ENCODE results near the gene EMSY.
A peak's percentile ranks its signal among the peaks of the same experiment; 100 is the strongest.

EMSY gene

DNA sequence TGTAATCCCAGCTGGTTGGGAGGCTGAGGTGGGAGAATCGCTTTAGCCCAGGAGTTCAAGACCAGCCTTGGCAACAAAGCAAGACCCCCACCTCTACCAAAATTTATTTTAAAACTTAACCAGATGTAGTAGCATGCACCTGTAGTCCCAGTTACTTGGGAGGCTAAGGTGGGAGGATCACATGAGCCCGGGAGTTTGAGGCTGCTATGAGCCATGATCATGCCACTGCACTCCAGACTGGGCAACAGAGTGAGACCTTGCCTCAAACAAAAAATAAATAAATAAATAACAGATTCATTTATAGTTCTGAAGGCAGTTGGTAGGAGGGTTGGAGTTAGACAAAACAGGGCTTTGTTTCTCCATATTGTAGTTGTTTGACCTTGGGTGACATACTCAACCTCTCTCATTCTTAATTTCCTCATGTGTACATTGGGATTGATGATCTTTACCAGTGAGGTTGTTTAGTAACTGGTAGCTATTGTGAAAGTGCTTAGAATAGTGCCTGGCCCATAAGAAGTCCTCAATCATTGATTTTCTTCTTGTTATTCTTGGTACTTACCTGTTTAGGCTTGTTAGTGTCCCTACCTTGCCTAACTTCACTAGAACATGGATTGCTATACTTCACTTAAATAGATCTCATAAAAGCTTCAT is 79.1 kb downstream of the EMSY start:
- FAIRE-seq: no peak

DNA sequence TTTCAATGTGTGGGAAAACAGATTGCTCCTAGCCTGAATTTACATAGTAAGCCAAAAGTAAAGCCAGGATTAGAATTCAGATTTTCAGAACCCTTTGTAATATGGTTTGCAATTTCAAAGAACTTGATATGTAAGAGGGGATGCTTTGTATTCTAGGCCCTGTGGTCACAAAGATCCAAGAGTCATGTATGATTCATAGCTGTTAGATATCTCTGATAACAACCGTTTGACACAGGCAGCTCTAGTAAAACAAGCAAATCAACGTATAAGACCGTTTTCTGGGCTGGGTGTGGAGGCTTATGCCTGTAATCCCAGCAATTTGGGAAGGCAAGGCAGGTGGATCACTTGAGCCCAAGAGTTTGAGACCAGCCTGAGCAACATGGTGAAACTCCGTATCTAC is 79.6 kb downstream of the EMSY start:
- no peak for FAIRE-seq

DNA sequence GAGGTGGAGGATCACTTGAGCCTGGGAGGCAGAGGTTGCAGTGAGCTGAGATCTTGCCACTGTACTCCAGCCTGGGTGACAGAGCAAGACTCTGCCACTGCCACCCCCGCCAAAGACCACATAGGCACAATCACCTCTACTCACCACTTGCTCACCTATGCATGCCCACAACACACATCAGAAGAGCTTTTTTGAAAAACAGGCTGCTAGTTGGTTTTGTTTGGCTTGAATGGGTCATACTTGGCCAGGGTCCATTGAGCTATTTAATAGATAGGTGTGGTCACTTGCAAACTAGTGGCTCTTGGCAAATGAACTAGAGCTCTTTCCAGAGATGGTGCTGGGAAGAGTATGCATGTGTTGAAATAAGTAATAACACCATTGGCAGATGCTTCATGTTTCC is 80.1 kb downstream of the EMSY start:
- FAIRE-seq: no peak

DNA sequence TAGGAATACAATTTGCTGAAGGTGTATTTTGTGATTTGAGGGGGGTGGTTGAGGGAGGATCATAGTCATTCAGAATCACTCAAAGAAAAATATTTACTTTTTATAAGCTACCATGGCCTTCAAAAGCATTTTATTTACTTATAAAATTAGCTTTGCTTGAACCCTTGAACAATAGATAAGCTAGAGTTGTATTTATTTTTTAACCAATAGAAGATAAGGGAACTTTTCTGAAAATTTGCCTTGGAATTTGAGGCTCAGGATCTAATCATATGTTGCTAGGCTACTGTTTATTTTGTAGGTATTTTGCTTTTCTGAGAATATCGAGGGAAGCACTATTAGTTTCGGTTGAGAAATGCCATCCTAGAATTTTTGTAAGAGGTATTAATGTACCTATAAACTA is 82.1 kb downstream of the EMSY start:
- no peak for FAIRE-seq

DNA sequence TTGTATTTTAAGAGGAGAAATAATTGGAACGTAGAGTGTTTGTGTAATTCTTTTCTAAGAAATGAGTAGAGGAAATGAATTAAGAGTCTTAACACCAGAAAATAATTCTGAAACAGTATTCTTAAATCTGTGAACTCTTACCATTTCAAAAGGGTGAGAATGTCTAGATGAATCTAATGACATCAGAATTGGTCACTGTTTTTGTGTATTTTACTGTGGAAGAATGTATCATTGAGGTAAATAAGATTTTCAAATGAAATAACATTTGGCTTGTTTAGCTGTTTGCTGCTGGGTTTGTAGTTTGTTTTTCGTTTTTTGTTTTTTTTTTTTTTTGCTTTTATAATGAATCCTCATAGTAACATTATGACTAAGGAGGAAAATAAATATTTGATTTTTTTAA is 97.6 kb downstream of the EMSY start:
- peak; percentile 31 for FAIRE-seq

DNA sequence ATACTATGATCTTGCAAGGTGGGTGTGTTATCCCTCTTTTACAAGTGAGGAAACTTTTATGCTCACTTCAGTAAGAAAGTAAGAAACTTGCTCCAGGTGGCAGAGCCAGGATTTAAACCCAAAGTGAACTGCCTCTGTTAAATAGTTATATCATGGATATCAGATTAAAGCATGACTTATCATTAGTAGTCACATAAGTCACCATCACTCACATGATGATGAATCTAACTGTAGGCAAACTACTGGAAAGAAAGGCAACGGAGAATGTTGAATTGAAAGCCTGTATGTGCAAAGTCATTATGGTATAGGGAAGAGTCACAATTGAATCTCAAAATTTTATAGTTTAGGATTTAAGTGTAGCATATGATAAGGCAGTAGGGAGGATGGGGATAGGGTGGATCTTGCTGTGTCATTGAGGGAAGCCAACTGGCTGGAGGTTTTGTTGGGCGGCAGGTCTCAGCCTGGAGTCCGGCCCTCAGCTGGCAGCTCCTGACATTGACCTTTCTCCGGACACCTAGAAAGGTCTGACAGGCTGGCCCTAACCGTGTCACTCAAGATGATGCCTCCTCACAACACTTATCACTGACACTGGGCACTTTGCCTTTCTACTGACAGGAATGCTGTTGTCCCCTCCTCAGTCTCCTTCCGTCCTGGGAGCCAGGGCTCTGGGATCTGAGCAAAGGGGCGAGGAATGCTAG is 98.3 kb downstream of the EMSY start:
- FAIRE-seq: no peak

DNA sequence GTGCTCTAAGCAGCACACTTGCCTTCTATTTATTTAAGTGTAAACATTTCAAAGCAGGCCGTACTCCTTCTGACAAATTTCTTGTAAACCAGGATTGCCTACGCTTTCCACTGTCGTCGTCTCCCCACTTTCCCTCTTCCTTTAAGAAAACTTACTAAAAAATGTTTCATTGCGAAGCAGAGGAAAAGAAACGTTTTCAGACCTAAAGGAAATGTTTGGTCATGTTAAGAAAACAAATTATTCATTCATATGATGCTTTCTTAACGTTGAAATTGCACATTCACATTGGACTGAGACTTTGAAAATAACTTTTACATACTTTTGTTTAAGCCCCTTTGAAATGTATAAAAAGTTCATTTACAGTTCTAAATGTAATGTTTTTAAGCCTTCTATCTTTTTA is 106.0 kb downstream of the EMSY start:
- FAIRE-seq: no peak

DNA sequence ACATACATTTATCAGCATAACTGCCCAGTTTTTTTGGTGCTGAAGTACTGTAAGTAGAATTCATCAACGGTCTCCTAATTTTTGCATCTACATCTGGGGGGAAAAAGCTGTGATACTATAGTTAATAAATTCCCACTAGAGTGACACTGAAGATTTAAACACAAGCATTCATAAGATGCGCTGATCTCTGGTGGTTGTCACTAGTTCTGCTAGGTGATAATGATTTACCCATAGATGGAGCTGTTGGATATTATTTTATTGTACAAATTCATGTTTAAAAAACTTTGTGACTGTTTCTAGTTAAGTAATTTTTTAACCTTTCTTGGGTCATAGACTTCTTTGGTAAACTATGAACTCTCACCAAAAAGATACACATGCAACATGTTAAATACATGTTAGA is 106.6 kb downstream of the EMSY start:
- no peak for FAIRE-seq

DNA sequence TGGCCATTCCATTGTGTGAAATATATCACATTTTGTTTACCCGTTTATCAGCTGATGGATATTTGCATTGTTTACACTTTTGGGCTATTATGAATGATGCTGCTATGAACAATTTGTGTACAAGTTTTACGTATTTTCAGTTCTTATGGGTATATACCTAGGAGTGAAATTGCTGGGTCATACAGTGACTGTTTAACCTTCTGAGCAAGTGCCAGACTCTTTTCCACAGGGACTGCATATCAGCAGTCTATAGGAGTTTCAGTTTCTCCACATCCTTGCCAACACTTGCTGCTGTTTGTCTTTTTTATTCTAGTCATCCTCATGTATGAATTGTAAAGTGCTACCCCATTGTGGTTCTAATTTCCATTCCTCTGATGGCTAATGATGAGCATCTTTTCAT is 108.2 kb downstream of the EMSY start:
- FAIRE-seq: no peak

DNA sequence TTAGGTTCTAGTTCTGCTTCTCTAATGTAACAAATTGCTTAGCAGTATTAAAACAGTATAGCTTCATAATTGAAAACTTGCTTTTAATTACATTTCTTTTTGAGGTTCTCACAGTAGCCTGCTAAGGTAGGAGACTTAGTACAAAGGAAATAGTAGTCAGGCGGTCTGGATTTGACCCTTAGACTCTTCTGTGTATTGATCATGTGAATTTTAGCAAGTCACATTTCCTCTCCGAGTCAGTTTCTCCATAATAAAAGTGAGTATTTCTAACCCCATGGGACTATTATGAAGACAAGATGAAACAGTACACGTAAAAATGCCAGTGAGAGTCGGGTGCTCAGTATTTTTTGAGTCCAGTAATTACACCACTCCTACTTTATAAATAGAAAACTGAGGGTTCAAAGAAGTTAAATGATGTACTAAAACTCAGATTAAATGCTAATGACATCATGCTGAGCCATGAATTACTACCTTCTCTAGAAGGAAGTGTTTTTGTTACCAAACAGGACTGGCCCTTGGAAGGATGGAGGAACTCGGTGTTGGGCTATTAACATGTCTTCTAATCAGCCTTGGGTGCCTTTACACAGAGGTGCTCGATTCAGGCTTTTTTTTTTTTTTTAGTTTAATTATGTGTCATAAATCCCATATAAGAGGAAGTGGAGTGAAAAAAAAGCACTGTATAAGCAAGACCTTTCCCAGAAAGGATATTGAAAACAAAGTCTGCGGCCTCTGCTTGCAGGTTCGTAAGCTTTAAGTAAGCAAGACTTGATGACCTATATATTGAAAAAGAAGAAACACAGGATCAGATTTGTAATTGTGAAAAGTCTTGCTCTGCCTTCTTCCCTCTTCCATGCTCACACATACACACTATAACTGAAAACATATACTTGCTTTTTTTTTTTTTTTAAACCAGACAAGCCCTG is 109.0 kb downstream of the EMSY start:
- no peak for FAIRE-seq

DNA sequence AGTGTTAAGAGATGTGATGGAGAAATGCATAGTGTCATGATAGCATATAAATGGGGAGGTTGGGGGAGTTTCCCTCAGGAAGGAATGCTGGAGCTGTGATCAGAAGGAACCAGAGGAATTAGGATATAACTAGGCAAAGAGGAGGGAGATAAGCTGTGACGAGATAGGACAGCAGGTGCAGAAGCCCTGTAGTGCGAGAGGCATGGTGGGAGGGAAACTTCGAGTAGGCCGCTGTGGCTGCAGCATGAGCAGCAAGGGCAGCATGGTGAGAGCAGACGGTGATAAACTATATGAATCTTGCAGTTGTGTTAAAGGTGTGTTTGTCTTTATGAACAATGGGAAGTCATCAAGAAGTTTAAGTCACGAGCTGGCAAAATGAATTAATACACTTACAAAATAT is 109.9 kb downstream of the EMSY start:
- FAIRE-seq: no peak

DNA sequence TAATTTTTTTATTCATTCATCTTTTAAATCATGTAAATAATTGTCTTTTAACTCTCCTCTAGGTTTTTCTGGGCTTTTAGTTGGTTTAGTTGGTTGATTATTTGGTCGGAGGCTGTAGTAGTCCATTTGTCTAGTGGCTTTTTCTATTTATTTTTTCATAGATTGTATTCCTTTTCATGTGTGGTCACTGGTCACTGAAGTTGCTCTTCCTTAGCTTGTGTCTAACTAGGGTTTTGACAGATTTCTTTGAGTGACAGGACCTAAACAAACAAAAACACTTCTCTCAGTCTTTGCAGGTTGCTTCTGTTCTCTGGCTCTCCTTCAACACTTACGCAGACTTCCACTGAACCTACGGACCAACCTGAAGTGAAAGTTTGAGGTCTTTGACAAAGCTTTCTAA is 112.6 kb downstream of the EMSY start:
- FAIRE-seq: no peak

DNA sequence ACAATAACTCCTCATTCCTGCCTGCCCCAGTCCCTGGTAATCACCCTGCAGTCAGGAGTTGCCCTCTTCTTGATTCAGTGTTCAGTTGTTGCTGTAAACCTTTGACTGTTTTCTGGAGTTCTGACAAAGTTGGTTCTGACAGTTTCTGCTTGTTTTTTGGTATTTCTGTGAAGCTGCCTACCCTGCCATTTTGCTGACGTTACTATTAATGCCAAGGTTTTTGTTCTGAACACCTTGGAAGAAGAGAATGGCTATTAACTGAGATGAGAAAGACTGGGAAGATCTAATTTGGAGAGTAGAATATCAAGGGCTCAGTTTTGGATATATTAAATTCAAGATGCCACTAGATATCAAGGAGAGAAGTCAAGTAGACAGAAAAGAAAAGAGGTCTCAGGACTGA is 113.7 kb downstream of the EMSY start:
- FAIRE-seq: no peak

DNA sequence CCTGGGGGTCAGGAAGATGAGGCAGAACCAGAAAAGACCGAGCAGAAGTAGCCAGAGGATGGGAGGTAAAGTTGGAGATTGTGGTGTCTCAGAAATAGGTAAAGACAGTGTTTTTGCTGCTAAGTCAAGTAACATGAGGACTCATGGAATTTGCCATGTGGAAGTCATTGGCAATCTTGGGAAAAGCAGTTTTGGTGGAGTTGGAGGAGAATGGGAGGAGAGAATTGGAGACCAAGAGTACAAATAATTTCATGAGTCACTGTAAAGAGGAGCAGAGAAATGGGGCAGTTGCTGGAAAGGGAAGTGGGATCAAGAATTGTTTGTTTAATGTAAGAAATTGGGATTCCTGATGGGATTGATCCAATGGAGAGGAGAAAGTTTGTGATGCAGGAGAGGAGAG is 114.1 kb downstream of the EMSY start:
- FAIRE-seq: no peak

DNA sequence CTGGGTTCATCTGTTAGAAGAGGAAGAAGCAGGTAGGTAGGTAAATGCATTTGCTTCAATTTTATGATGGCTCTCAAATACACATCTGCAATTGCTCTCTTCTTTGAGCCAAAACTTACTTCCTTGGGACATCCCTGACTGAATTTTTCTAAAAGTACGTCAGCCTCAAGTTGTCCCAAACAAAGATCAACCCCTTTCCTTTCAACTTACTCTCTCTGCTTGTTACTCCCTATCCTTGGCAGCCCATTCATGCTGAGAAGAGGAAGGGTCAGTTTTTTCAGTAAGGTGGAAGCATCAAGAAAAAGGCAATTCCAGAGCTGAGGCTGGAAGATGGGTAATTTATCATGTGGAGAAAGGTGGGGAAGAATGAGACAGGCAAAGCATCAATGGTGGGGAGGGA is 114.5 kb downstream of the EMSY start:
- no peak for FAIRE-seq

DNA sequence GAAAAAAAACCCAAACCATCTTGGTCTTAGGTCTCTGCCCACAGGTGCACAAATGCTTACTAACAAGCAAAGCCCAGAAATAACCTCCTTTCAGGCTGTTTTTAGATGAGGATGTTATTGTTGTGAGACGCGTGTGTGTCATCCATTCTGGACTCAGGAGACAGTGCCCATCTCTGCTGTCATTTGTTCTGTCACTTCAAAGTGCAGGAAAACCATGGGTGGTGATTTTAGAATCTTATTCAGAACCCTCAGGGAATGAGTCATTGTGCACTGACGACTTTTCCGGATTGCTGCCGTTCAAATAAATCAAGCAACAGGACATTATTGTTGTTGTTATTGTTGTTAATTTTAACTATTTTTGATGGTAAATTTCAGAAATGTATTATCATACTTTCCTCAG is 115.4 kb downstream of the EMSY start:
- FAIRE-seq: no peak

DNA sequence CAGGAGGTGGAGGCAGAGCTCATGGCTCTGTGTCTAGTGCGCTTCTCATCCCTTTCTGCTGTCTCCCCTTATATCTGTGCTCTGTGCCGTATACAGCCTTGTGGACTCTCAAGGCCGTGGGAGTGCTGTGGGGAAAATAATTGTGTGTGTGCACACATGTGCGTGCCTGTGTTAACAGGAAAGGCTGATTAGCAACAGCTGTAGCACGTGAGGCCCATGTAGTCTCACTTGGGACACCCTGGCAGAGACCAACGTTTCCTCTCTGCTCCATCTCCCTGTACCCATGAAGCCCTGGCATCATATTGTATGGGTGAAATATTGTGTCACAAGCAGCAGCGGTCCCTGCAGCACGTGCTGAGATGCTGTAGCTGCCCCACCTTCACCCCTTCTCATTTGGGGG is 116.4 kb downstream of the EMSY start:
- no peak for FAIRE-seq

DNA sequence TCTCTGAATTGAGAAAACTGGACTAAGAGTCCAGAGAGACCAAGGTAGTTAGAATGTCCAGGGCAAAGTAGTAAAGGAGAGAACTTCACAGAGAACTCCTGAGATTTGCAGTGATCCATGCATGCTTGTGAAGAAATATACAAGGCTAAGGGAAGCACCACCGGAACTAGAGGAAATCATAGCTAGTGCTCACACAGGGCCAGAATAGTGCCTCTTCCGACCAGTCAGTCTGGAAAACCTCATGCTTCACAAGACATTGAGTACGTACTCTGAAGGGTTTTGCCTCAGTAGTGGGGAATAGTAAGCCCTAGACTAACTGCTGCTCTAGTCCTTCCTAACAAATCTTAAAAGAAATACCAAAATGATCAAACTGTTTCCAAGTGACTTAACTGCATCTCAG is 117.7 kb downstream of the EMSY start:
- no peak for FAIRE-seq

DNA sequence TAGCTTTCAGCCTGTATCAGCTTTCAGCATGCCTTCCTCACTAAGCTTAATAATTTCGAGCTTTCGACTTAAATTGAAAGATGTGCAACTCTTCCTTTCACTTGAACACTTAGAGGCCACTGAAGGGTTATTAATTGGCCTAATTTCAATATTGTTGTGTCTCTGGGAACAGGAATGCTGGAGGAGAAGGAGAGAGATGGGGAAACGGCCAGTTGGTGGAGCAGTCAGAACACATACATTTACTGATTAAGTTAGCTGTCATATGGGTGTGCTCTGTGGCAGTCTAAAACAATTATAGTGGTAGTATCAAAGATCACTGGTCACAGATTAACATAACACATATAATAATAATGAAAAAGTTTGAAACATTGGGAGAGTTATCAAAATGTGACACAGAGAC is 119.5 kb downstream of the EMSY start:
- FAIRE-seq: no peak

DNA sequence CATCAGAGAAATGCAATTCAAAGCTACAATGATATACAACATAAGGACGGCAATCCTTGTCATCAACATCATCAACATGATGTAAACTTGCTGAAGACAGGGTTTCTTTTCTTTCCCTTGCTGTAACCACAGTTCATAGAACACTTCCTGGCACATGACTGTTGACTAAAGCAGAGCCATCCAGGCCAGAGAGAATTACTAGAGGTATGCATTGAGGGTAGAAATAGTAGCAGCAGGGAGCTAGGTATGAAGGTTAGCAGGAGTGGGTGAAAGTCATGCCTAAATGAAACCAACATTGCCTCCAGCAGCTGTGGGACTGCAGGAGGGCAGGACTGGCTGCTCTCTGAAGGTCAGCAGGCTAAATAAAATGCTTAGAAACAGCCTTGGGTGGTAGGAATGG is 122.0 kb downstream of the EMSY start:
- no peak for FAIRE-seq

DNA sequence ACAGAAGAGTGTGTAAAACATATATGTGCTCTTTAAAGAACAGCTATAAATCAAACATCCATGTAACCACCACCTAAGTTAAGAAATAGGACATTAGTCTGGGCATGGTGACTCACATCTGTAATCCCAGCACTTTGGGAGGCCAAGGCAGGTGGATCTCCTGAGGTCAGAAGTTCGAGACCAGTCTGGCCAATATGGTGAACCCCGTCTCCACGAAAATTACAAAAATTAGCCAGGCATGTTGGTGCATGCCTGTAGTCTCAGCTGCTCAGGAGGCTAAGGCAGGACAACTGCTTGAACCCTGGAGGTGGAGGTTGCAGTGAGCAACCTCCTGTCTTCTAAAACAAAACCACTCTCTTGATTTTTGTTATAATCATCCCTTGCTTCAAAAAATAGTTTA is 122.4 kb downstream of the EMSY start:
- no peak for FAIRE-seq

DNA sequence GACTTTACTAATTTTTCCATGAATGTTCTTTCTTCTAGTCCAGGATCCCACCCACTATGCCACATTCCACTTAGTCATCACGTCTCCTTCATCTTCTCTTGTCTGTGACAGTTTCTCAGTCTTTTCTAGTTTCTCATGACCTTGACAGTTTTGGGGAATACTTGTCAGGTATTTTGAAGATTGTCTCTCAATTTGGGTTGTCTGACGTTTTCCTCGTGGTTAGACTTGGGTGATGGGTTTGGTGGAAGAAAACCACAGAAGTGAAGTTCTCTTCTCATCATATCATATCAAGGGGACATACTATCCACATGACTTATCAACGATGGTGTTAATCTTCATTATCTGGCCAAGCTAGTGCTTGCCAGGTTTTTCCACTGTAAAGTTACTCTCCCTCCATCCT is 123.3 kb downstream of the EMSY start:
- FAIRE-seq: no peak

DNA sequence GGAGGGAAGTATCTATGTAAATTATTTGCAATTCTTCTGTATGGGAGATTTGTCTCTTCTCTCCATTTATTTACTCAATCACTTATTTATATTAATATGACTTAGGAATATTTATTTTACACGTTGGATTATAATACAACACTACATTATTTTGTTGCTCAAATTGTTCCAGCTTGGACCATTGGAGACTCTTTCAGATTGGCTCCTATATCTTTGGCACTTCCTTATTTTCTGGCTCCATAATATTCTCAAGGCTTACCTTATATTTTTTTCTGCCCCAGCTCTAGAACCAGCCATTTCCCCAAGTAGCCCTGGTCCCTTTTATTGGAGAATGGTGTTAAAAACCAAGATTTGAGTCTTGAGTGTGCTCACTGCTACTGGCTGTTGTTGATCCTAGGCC is 123.8 kb downstream of the EMSY start:
- no peak for FAIRE-seq
